Measurements from ENCODE around the gene CD86. TPM values are rescaled to one million over a fixed set of nuclear protein-coding genes. Genes with fewer than 3 reads are reported as not detected.

Gene CD86
- polyA plus RNA-seq, 1 donor from 2014 or later: 85.1 TPM

Other genes starting within 250 kb of the CD86 start
- gene IQCB1, start 220.3 kb upstream of the CD86 start, polyA plus RNA-seq: 28.6 TPM
- 296 TPM for gene EAF2, start 220.2 kb upstream of the CD86 start, polyA plus RNA-seq
- gene SLC15A2, start 161.0 kb upstream of the CD86 start, polyA plus RNA-seq: 2.0 TPM
- gene ILDR1, start 33.1 kb upstream of the CD86 start, polyA plus RNA-seq: 4.0 TPM
- gene CASR, start 128.3 kb downstream of the CD86 start, polyA plus RNA-seq: not detected

All from IgD-negative memory B cell (primary cell).